Right lobe of liver (tissue), 4 donors: ENCODE measurements around the gene KIF5C.

ENCODE experiments used
- POLR2A ChIP-seq: fragments of 450-650 bp; IDR thresholded peaks from one replicate; pipeline ENCODE4 v1.6.1; 2017; ENCODE audit warnings: antibody characterized with exemption, mild to moderate bottlenecking
- TF ChIP-seq, protein P1 (sequence below), 4 donors: fragments of 200-600 bp in 3 of 4; fragments of 450-650 bp in 1 of 4; IDR thresholded peaks; one replicate each; pipeline versions ENCODE4 v1.5.1 to v1.8.0; 2016 to 2022; ENCODE audit warnings: antibody characterized with exemption in 4 of 4, mild to moderate bottlenecking in 2 of 4
- donor health status: DM: no; HTN: no; CAD: no.
- donor health status: DM: no; HTN: no; CAD: no.
- donor health status: DM: no; HTN: yes; CAD: no.

DNA sequence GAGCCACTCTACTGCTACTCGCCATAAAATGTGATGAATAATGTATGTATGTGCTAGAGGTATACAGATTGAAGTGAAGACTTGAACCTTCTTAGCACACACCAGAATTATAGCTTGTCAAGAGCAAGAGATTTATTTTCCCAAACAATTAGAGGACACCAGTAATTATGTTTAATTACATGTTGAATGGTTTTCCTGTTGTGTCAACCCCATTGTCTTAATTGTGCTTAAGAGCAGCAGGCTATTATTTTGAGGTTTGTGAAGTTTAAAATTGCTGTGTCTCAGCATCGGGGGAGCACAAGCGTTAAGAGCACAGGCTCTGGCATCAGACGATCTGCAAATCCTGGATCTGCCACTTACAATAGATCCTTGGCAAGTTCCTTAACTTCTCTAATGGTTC lies 29.0 kb downstream of the KIF5C start:
- TF ChIP-seq, protein P1, sequence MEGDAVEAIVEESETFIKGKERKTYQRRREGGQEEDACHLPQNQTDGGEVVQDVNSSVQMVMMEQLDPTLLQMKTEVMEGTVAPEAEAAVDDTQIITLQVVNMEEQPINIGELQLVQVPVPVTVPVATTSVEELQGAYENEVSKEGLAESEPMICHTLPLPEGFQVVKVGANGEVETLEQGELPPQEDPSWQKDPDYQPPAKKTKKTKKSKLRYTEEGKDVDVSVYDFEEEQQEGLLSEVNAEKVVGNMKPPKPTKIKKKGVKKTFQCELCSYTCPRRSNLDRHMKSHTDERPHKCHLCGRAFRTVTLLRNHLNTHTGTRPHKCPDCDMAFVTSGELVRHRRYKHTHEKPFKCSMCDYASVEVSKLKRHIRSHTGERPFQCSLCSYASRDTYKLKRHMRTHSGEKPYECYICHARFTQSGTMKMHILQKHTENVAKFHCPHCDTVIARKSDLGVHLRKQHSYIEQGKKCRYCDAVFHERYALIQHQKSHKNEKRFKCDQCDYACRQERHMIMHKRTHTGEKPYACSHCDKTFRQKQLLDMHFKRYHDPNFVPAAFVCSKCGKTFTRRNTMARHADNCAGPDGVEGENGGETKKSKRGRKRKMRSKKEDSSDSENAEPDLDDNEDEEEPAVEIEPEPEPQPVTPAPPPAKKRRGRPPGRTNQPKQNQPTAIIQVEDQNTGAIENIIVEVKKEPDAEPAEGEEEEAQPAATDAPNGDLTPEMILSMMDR (IDR thresholded peaks at IDR 0.05), result no peak
- TF ChIP-seq POLR2A, result no peak
